ENCODE results near the gene SLC26A2.

SLC26A2 gene

DNA sequence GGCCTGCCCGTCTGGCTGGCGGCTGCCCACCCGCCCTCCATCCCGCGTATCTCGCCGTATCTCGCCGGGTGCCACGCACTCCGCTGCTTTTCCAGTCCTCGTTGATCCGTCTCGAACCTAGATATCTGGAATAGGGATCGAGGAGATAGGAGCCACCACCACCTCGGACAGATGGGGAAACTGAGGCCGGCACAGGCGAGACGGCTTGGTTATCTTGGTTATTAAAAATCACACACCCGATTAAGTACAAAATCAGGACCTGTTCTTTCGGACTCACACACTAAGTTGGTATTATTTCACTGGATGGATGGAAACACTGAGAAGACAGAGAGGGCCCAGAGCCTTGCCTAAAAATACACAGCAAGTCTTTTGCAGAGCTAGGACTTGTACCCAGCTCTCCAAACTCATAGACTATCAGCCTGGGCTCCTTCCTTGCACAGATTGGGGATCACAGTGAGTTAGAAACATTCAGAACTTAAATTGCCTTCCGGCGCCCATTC, 678 bp downstream of the SLC26A2 start:
- TF ChIP-seq CTCF (IDR thresholded peaks at IDR 0.05; ENCODE audit: extremely low read depth, insufficient read depth, missing control alignments) = no peak
- in situ Hi-C loops (cut with MboI; ENCODE audit: low pct_unique_long_range_greater_than_20kb, low sequenced_read_pairs, unreplicated experiment) = no loop called here
- DNase-seq (ENCODE audit: low spot score) = no peak

DNA sequence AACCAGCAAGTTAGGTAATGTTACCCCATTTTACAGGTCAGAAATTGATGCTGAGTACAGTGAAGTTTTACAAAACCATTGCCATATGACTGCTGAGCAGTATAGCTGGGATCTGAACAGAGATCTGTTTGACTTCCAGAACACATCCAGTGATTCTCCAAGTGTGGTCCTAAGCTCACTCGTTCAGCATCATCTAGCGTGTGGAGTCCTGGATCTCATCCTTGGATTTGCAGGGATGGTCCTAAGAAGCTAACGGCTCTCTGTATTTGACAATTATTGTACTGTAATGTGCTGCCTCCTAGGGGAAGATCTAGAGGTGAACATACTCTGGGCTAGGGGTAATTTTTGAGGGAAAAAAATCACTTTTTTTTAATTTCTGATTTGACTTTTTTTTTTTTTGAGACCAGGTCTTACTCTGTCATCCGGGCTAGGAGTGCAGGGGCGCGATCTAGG, 1.4 kb downstream of the SLC26A2 start:
- peak; percentile 42 for DNase-seq (ENCODE audit: low spot score)
- peak; percentile 48 for TF ChIP-seq CTCF (IDR thresholded peaks at IDR 0.05; ENCODE audit: extremely low read depth, insufficient read depth, missing control alignments)
- in situ Hi-C loops (cut with MboI; ENCODE audit: low pct_unique_long_range_greater_than_20kb, low sequenced_read_pairs, unreplicated experiment) = no loop called here

DNA sequence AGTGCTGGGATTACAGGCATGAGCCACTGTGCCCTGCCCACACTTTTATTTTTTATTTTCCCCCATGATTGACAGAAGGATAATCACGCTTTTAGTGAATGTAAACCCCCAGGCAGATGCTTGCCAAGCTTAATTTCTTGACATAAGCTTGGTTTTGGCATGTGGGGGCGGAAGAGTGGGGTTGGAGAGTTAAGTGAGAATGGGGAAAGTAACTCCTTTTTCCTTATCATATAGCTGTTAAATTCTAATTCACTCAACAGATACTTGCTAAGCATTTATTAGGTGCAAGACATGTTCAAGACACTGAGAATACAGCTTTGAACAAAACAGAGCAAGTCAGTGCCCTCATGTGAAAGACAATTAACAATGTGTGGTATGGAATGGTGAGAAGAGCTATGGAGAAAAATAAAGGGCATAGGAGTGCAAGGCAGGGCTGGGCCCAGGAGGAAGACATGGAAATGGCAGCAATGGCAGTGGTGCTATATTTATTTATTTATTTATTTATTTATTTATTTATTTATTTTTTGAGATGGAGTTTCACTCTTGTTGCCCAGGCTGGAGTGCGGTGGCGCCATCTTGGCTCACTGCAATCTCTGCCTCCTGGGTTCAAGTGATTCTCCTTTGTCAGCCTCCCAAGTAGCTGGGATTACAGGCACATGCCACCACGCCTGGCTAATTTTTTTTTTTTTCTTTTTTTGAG, 2.2 kb downstream of the SLC26A2 start:
- in situ Hi-C loops (cut with MboI; ENCODE audit: low pct_unique_long_range_greater_than_20kb, low sequenced_read_pairs, unreplicated experiment) = no loop called here
- TF ChIP-seq CTCF (IDR thresholded peaks at IDR 0.05; ENCODE audit: extremely low read depth, insufficient read depth, missing control alignments) = no peak
- DNase-seq (ENCODE audit: low spot score) = no peak

- in situ Hi-C loops (cut with MboI; ENCODE audit: low pct_unique_long_range_greater_than_20kb, low sequenced_read_pairs, unreplicated experiment) = no loop called here
- no peak for DNase-seq (ENCODE audit: low spot score)
- TF ChIP-seq CTCF (IDR thresholded peaks at IDR 0.05; ENCODE audit: extremely low read depth, insufficient read depth, missing control alignments) = no peak
These were observed 3.2 kb downstream of the SLC26A2 start for GRCh38 chr5:149963729-149964128.

- TF ChIP-seq CTCF (IDR thresholded peaks at IDR 0.05; ENCODE audit: extremely low read depth, insufficient read depth, missing control alignments) = no peak
- in situ Hi-C loops (cut with MboI; ENCODE audit: low pct_unique_long_range_greater_than_20kb, low sequenced_read_pairs, unreplicated experiment) = no loop called here
- DNase-seq (ENCODE audit: low spot score) = no peak
These were observed 6.4 kb downstream of the SLC26A2 start for GRCh38 chr5:149966946-149967345.

GRCh38 chr5:149969181-149969930, 8.8 kb downstream of the SLC26A2 start:
- DNase-seq (ENCODE audit: low spot score) = no peak
- in situ Hi-C loops (cut with MboI; ENCODE audit: low pct_unique_long_range_greater_than_20kb, low sequenced_read_pairs, unreplicated experiment) = no loop called here
- no peak for TF ChIP-seq CTCF (IDR thresholded peaks at IDR 0.05; ENCODE audit: extremely low read depth, insufficient read depth, missing control alignments)

All from GM13977 (cell line).